CD4-positive, alpha-beta T cell treated with Interferon alpha-2 for 1 hour (primary cell): ENCODE data around the gene PPIL6.

Experiments used
- DNase-seq, 2 donors: peaks; one replicate each; pipeline ENCODE4 v3.0.0-alpha.2; 2020 to 2022

Gene PPIL6

DNA sequence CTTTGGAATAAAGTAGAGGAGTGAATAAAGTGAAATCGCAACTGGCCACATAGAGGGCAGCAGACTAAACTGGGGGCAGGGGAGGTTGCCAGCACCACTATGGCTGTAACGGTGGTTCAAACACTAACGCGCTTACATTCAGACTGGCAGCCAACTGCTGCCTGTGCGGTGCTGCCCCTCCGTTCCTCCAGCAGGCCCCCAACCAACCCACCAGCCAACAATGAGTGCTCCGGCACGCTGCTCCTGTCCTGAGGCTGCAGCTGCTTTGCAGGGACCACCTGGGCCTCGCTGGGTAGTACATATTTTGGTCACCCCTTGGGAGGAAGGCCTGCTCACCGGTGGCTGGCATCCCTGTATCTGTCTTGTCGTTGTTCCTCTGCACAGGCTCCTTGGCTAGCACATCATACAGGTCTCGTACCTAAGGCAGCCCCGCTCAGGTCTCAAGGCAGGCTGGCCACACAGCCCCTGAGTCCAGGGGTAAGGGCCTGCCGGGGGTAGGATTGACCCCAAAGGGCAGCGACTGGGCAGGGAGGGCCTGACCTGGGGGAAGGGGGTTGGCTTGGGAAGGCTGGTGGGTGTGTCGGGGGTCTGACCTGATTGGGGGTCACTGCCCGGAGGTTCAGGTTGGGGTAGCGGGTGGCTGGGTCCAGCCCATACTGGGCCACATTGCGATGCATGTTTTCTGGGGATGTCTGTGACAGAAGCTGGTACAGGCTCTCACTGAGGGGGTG, 8.8 kb upstream of the PPIL6 start:
- no peak for DNase-seq

- no peak for DNase-seq
Measured at GRCh38 chr6:109448615-109449014, 8.2 kb upstream of the PPIL6 start.

DNA sequence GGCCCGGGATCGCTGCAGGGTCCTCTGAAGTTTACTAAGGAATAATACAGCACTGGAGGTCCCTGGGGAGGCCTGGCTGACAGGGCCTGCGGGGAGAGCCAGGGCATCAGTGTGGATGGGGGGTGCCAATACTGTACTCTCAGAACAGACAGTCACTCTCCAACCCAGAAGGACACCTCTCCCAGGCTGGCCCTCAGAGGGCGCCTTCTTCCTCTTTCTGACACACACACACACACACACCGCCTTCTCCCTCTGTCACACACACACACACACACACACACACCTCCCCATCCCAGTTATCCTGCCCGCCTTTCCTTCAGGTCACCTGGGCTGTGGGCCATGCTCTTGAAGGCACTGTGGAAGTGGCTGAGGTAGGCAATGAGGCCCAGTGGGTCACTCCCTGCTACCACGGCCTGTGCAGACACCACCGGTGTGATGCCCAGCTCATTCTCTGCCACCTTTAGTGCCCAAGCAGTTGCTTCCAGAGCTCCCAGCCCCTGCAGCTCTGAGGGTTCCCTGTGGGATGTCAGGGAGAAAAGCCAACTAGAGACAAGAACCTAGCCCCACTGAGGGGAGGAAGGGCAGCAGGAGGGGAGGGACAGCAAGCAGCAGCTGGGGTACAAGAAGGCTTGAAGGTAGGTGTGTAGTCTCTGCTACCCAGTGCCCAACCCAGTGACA, 7.6 kb upstream of the PPIL6 start:
- DNase-seq, result peak in 1 of 2 donors; percentile 26

DNA sequence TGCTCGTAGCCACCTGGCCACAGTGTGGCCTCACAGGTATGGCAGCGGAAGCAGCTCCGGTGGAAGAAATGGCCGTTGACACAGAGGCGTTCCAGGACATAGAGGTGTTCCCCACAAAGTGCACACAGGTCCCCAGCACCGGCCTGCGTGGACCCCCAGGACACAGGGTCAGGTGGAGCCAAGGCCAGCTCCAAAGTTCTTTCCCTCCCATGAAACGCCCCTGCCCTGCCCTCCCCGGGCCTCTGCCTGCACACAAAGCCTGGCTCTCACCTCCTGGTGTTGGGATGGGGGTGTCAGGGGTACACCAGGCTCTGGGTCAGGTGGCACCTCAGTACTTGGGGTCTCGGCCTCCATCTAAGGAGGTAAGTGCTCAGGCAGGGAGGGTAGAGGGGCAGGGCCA, 6.7 kb upstream of the PPIL6 start:
- DNase-seq, result no peak

DNA sequence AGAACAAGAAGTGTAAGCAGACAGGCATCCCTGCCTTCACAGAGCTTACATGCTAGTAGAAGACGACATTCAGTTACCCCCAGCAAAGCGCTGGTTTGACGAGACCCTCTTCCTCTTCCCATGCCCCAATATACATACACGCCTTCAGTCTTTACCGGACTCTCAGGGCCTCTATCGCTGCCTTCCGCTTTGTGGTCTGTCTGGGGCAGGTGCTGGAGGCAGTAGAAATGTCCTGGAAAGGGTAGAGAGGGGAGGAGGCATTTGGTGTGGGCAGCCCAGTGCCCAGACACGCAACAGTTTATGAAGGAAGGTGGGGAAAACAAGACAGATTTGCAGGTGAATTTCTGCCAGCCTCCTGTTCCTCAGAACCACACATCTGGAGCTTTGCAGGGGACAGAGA, 6.1 kb upstream of the PPIL6 start:
- DNase-seq, result no peak

GRCh38 chr6:109446072-109446471, 5.6 kb upstream of the PPIL6 start:
- DNase-seq, result no peak

DNA sequence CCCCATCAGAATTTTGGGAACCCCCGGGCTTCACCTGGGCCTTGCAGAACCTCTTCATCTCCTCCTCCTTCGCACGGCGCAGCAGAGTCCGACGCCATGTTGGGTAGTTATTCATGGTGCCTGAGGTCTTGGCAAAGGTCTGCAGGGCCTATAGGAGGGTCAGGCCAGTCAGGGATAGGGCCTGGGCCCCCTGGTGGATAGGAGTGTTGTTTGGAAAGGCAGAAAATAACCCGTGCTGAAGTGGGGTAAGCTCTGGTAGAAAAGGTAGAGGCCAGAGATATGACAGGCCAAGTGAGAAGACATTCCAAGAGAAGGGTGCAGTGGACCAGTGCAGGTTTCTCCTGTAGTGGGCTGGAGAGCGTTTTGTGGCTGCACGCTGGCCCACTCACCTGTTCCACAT, 5.0 kb upstream of the PPIL6 start:
- DNase-seq, result no peak

DNA sequence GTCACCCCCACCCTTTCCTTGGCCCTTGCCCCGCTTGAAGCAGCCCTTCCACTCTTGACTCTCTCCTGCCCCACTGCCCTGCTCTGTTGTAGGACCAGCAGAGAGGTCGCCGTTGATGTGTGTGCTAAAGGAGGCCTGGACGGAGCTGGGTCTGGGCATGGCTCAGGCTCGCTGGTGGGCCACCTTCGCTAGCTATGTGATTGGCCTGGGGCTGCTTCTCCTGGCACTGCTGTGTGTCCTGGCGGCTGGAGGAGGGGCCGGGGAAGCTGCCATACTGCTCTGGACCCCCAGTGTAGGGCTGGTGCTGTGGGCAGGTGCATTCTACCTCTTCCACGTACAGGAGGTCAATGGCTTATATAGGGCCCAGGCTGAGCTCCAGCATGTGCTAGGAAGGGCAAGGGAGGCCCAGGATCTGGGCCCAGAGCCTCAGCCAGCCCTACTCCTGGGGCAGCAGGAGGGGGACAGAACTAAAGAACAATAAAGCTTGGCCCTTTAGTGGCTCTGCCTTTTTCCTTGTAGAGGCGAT, 3.1 kb upstream of the PPIL6 start:
- no peak for DNase-seq

- DNase-seq, result no peak
Measured at GRCh38 chr6:109442393-109442924, 2.0 kb upstream of the PPIL6 start.

GRCh38 chr6:109441069-109441816, 815 bp upstream of the PPIL6 start:
- DNase-seq, result peak; percentile 42 to 59

GRCh38 chr6:109436041-109436440, 4.4 kb downstream of the PPIL6 start:
- DNase-seq, result no peak

GRCh38 chr6:109434456-109434855, 6.0 kb downstream of the PPIL6 start:
- DNase-seq, result no peak

GRCh38 chr6:109429496-109429895, 10.9 kb downstream of the PPIL6 start:
- no peak for DNase-seq

GRCh38 chr6:109428889-109429477, 11.4 kb downstream of the PPIL6 start:
- no peak for DNase-seq

- no peak for DNase-seq
Measured at GRCh38 chr6:109424946-109425345, 15.5 kb downstream of the PPIL6 start.

DNA sequence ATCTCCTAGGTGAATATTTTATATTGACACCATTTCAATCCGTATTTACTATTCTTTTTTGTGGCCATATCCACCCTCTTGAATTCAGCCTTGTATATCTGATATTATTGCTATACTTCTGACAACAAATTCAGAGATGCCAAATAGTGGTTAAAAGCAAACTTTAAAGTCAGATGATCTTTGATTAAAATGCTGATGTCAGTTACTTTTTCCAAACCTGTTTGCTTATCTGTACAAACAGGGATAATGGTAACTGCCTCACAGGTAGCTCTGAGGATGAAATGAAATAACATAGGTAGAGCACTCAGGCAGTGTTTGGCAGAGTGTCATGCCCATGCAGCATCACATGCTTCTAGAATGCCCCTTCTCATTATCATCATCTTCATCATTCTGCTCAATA, 19.2 kb downstream of the PPIL6 start:
- DNase-seq, result no peak

DNA sequence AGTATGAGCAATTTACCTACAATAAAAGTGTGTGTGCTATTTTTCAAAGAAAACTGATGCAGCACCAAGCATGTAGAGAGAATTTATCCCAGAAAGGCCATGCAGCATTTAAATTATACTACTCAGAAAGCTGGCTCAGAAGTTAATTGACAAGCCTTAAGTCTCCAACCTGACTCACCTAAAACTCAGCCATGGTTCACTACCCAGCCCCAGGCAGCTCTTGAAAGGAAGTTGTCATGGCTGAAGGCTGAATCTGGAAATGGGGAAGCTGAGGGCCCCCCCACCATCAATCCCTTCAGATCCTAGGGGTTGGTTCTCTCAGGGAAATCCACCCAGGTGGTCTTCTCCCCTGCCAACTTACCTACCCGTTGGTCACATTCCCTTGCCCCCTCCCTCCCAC, 19.7 kb downstream of the PPIL6 start:
- no peak for DNase-seq

DNA sequence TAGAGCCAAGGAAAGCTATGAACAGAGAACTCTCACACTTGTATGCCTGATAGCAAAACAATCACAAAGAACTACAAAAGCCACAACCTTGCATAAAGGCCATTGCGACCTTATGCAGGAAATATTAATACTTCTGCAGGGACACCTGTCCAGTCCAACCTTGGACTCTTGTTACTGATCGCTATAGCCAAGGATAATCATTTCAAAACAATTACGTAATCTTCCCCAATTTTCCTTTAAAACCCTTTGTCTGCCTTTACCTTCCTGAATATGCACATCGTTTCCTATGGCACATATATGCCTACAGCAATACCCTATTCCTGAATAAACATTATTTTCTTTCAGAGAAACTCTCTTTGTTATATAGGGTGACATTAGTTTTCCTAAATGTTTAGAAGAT, 22.8 kb downstream of the PPIL6 start:
- no peak for DNase-seq

DNA sequence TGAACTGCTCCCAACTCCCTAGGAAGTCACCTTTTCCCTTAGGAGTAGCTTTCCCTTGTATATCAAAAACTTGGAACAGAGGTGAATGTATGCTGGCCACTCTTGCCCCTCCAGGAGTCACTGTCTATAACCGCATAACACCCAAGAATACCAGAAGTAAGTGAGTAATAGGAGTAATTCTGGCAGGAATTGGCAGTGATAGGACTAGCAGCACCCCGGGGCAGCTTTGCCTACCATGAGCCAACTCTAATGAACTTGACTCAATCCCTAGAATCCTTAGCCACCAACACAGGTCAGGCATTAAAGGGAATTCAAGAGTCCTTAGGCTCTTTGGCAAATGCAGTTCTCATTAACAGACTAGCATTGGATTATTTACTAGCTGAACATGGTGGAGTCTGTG, 29.4 kb downstream of the PPIL6 start:
- DNase-seq, result no peak

- DNase-seq, result no peak
Measured at GRCh38 chr6:109406196-109406595, 34.2 kb downstream of the PPIL6 start.

DNA sequence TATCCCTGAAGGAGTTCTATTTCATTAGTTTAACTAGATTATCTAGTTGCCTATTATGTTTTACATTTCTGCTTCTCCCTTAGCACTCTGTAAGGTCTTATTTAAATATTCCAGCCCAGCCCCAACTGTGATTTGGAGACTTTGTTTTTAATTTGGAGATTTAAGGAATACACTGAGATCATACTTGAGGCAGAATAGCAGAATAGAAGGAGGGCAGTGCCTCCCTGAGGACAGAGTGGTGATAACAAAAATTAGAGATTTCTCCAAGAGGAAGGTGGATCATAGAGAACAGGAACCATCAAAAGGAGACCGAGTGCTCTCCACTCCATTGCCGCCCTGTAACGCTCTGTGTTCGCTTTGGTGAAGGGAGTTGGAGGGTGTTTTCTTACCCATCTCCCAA, 43.4 kb downstream of the PPIL6 start:
- no peak for DNase-seq

DNA sequence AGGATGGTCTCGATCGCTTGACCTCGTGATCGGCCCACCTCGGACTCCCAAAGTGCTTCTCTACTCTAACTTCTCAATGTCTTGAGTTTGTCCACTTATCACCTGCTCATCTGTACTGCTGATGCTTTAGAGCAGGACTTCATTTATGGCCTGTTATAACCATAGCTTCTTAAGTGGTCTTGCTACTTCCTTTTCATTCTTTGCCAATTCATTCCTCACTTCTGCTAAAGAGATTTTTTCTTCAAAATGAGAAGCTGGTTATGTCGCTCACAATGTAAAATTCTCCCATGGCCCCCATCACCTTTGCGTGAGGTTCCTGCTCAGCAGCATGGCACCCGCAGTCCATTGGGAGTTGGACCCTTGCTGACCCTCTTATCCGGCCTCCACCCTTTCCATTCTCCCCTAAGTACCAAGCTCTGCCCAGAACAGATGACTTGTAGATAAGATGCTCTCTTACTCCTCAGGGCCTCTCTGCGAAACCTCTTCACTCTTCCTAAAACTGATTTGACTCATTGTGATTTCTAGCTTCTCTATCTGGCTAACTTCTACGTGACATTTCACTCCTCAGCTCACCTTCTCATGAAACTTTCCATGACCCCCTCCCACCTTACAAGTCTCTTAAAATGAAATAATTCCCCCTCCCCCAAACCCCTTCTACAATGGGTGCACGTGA, 44.2 kb downstream of the PPIL6 start:
- DNase-seq, result no peak

- no peak for DNase-seq
Measured at GRCh38 chr6:109393886-109394281, 46.5 kb downstream of the PPIL6 start.
